EH (cell line): ENCODE measurements around the gene GCDH.
A peak's percentile ranks its signal among the peaks of the same experiment; 100 is the strongest.
"Not testable (repeated sequence)": the region's sequence is repeated elsewhere in the genome, so short reads cannot be mapped to it uniquely, and the experiment has no call there.

ENCODE experiments used
- DNase-seq: peaks from one replicate; pipeline ENCODE4 v3.0.0-alpha.2; 2015; ENCODE audit warnings: low read depth

Gene GCDH

DNA sequence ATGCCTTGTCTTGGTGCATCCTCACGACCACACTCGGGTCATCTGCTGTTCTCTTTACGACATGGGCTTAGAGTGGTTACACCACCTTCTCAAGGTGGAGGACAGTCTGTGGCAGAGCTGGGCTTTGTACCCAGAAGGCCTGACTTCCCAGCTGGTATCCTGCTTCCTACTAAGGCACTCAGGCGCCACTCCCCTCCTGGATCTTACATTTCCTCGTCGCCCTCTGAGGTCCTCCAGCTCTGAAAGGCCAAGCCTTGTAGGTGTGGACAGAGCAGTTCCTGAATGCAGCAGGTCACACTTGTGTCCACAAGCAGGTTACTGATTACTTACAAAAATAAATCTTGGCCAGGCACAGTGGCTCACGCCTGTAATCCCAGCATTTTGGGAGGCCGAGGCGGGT lies 16.2 kb downstream of the GCDH start:
- no peak for DNase-seq

- DNase-seq: no peak
Observed at GRCh38 chr19:12912571-12912970, 21.6 kb downstream of the GCDH start.

DNA sequence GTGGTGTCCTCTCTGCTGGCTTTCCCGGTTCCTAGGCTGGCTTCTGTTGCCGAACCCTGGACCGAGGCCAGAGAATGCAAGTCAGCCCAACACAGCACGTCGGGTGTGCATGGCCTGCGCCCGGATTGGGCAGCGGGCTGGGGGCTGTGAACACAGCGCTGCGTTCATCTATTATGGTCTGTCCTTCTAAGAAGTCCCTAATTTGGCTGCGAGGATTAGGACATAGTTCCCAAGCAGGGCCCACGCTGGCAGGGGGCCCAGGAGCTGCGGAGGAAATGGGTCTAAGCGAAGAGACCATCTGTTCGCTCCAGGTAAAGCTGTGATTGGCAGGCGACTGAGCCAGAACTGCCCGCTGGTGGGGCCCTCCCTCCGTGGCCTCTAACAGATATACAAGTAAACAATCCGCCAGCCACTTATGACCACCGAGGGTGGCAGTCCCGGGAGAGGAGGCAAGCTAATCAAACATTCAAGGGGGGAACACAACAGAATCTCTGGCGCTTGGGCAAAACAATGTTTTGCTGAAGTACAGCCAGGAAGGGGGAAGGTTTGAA lies 22.1 kb downstream of the GCDH start:
- peak; percentile 54 for DNase-seq

DNA sequence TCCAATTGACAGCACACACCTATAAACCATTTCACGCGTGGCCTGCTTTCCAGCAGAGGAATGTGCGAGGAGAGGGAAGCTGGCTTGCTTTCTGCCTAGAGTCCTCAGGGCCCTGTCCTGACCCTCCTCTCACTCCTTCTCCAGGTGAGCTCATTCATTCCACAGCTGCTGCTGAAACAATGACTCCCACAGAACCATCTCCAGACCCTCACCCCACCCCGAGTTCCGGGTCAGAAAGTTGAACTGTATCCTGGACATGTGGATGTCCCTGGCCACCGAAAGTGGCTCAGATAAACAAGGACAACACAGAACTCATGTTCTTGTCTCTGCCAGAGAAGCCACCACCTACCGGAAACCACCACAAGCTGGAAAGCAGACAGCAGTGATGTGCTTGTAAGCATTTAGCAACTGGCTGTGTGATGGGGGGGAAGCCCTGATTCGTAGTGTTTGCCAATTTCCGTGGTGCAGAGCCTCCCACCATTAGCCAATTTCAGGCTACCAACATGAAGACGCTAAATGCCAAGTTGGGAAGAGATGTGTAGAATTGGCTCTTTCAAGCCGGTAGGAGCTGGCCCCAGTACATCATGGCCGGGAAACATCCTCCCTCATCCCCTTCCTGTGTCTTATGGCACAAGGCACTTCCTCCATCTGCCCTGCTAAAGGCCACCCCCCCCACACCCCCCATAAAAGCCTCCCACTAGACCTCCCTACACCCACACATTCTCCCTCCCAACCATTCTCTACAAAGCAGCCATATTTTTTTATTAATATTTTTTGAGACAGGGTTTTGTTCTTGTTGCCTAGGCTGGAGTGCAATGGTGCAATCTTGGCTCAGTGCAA lies 23.1 kb downstream of the GCDH start:
- peak; percentile 11 for DNase-seq

- DNase-seq: not testable (repeated sequence)
Observed at GRCh38 chr19:12915860-12916259, 24.9 kb downstream of the GCDH start.

DNA sequence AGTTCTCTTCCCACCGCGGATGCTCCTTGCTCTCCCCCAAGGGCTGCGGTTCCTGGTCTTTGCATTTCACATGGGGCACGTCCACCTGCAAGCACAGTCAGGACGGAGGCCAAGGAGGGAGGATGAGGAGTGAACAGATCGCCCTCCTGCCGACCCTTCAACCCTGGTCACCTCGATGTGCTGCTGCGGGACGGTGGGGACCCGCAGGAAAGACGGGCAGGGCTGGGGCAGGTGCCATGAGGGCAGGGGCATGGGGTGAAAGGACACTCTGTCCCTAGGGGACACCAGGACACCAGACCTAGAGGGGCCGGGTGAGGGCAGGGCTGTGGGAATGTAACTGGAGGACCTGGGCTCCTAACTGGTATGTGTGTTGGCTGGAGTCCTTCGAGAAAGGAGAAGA lies 27.3 kb downstream of the GCDH start:
- DNase-seq: no peak

GRCh38 chr19:12921047-12921446 lies 30.1 kb downstream of the GCDH start:
- DNase-seq: no peak

DNA sequence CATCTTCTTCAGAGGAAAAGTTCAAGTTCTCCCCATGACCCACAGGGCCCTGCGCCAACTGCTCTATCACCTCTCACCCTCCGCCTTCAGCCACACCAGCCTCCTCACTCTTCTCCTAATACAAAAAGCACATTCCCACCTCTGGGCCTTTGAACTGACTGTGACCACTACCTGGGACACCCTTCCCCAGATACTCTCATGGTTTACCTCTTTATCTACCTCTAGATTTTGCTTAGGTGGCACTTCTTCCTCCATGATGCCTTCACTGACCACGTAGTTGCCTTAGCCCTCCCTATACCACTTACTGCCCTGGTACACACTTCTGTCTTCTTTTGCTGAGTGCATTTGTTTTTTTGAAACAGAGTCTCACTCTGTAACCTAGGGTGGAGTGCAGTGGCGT lies 32.0 kb downstream of the GCDH start:
- no peak for DNase-seq

GRCh38 chr19:12924621-12925310 lies 33.8 kb downstream of the GCDH start:
- no peak for DNase-seq

DNA sequence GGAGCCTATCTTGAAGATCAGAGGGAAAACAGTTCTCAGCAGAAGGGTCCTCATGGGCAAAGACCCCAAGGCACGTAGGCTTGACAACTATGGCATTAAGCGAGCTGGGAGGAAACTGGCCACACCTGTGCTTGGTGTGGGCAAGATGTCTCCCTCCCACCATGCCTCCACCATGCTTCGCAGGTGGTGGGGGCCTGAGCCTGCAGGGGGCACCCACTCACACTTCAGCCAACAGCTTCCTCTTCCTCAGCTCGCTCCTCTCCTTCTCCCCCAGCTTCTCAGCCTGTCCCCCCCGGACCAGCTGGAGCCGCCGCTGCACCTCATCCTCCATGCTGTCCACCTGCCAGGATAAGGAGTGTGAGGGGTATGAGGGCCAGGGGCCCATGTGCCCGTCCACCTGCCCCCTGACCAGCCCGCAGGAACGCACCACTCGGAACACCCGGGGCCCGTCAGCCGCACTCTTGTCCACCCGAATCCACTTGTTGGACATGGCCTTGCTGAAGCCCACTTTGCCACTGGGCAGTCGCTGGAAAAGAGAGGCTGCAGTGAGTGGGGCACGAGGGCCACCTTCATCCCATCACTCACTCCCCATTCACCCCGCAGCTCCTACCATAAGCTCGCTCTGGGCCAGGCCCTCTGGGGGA lies 39.2 kb downstream of the GCDH start:
- no peak for DNase-seq

DNA sequence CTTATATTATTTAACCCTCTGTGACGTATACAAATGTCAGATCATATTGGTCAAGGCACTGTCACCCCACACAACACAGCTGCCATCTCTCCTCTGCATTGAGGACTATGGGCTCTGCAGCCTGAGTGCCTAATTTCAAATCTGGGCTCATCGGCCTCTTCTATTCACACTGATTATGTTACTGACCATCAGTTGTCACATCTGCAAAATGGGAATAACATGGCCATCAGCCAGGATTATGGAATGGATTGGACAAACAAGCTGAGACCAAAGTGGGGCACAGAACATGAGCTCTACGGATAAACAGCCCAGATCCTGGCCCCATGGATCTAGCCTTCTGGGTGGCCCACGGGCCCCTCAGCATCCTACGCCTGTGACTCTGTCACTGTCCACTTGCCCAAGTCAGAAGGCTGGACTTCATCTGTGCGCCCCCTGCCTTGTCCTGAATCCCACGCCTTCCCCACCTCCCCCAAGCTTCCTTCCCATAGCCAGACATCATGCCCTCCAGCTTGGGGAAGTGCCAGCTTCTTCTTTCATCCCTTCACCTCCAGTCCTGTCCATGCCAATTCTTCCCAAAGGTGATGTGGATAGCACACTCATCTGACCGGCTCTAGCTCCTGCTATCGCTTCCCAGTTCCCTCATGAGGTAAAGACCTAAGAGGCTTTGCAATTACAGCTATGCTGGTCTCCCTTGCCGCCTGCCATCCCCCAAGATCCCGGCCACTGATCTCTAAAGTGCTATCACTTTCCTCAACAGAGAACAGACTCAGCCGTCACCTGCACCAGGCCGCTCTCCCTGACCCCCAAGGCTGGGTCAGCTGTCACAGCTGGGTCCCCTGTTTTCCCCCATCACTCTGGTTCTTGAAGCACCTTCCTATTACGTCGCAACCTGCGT lies 41.7 kb downstream of the GCDH start:
- no peak for DNase-seq

DNA sequence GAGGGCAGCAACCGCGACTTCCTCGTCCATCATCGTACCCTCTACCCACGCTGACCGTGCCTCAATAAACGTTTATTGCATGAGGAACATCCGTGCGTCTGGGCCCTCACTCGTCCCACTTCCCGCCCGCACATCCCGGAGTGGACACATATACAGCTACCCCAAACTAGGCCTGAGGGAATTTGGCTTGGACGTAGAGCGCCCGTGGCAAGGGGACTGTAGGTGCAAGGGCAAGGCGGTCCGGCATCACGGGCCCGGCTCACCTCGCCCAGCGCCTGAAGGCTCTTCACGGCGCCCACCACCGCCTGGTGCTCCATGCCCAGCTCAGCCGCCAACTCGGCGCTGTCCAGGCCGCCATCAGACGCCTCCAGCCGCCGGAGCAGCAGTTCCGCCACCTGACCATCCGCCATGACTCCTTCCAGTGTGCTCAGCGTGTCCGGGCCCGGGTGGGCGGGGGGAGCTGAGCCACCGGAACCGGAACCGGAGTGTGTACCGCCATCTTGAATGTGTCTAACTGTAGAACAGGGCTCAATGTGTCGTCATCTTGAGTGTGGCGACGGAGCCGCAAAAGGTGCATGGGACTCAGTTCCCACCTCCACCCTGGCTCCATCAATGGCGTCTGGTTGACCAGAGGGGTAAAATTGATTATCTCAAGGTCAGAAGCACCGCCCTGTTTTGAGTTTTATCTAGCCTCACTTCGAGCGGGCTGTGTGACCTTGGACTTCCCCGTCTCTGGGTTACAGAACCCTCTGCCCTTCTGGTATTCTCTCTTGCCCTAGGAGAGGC lies 42.5 kb downstream of the GCDH start, which contains the start of gene FARSA:
FARSA (minus strand) TSS at position 425 of the 786 bp plus-strand sequence; CDS start at position 410, 15 bp downstream.
- peak; percentile 90 for DNase-seq

GRCh38 chr19:12935071-12935470 lies 44.1 kb downstream of the GCDH start:
- no peak for DNase-seq

- no peak for DNase-seq
Observed at GRCh38 chr19:12936582-12936981, 45.6 kb downstream of the GCDH start.

DNA sequence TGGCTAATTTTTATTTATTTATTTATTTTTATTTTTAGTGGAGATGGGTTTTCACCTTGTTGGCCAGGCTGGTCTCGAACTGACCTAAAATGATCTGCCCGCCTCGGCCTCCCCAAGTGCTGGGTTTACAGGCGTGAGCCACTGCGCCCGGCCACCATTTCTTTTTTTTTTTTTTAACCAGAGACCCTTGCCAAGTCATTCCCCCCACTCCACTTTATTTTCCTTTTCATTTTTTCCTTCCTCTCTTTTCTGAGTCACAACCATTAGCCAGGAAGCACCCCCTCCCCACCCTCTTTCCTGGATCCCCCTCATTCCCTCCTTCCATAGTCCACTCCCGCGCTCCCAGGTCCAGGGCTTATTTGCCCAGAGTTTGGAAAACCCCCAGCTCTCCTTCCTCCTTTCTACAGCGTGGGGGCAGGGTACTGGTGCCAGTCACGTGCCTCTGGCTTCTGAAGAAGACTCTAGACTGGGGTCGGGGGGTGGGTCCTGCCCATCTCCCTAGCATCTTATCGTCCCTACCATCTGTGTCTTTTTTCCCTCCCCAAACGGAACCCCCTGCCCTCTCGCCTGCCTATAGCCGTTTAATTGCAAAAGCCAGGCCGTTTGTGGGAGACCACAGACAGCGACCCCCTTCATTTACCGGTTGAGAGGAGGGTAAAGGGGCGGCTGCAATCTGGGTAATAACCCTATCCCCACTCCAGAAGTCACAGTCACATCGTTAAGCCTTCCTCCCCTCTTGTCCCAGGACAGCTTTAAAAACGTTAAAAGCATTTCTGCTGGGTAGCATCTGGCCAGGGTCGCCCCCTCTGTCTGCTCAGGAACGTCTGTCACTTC lies 46.4 kb downstream of the GCDH start:
- no peak for DNase-seq

GRCh38 chr19:12937927-12938778 lies 47.2 kb downstream of the GCDH start, which contains the start of gene CALR:
CALR (plus strand) TSS chr19:12938609; CDS start chr19:12938680, 71 bp downstream.
- peak; percentile 99 for DNase-seq

- peak; percentile 51 for DNase-seq
Observed at GRCh38 chr19:12938779-12939601, 48.0 kb downstream of the GCDH start.

GRCh38 chr19:12939975-12940423 lies 49.0 kb downstream of the GCDH start:
- no peak for DNase-seq
